ENCODE measurements around the gene VKORC1. TPM values are rescaled to one million over a fixed set of nuclear protein-coding genes. Genes with fewer than 3 reads are reported as not detected.

Gene VKORC1
- total RNA-seq, 1 donor from 2014 or later: 72.7 TPM

- Histone ChIP-seq H3K4me1 (peaks cover 48% of the 10 kb centered on the region), H3K36me3 (peaks cover 40% of the 10 kb centered on the region), H3K4me3 (no peak overlapping the region), H3K27ac (peak overlapping the region; percentile 96), H3K9me3 (no peaks in the 10 kb centered on the region), H3K27me3 (no peaks in the 10 kb centered on the region)
- ATAC-seq (no peak), DNase-seq (peak; percentile 68)
- intact Hi-C loops (cut with DNase I): no loop called here
- TF ChIP-seq, protein P1, sequence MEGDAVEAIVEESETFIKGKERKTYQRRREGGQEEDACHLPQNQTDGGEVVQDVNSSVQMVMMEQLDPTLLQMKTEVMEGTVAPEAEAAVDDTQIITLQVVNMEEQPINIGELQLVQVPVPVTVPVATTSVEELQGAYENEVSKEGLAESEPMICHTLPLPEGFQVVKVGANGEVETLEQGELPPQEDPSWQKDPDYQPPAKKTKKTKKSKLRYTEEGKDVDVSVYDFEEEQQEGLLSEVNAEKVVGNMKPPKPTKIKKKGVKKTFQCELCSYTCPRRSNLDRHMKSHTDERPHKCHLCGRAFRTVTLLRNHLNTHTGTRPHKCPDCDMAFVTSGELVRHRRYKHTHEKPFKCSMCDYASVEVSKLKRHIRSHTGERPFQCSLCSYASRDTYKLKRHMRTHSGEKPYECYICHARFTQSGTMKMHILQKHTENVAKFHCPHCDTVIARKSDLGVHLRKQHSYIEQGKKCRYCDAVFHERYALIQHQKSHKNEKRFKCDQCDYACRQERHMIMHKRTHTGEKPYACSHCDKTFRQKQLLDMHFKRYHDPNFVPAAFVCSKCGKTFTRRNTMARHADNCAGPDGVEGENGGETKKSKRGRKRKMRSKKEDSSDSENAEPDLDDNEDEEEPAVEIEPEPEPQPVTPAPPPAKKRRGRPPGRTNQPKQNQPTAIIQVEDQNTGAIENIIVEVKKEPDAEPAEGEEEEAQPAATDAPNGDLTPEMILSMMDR (IDR thresholded peaks at IDR 0.05): no peak
Observed at GRCh38 chr16:31131416-31131815, 36.8 kb upstream of the VKORC1 start.

DNA sequence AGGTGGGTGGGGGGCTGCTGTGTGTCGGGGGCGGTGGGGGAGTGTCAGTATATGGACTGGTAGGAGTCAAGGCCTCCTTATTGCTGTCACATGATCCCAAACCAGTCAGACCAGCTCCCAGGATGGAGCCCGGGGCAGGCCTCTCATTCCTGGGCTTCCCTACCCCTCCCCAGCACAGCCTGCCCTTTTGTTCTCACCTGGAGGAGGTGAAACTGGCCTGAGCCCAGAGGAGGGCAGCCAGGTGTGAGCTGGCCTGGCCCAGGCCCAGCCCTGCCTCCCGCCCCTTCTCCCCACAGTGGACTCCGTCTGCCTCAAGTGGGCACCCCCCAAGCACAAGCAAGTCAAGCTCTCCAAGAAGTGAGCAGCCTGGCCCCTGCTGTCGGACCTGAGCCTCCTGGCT is 36.3 kb upstream of the VKORC1 start:
- ATAC-seq (peak; percentile 69), DNase-seq (peak; percentile 94)
- Histone ChIP-seq H3K4me1 (peaks cover 48% of the 10 kb centered on the region), H3K27me3 (no peaks in the 10 kb centered on the region), H3K4me3 (no peak overlapping the region), H3K27ac (peak overlapping the region; percentile 96), H3K36me3 (peaks cover 40% of the 10 kb centered on the region), H3K9me3 (no peaks in the 10 kb centered on the region)
- intact Hi-C loops (cut with DNase I): no loop called here
- TF ChIP-seq, protein P1 (IDR thresholded peaks at IDR 0.05): no peak

- Histone ChIP-seq H3K27ac (peak overlapping the region; percentile 96), H3K4me1 (peaks cover 48% of the 10 kb centered on the region), H3K36me3 (peaks cover 40% of the 10 kb centered on the region), H3K4me3 (peak overlapping the region; percentile 21), H3K27me3 (no peaks in the 10 kb centered on the region), H3K9me3 (no peaks in the 10 kb centered on the region)
- TF ChIP-seq, protein P1 (IDR thresholded peaks at IDR 0.05): no peak
- DNase-seq (peak; percentile 77), ATAC-seq (peak; percentile 0)
- intact Hi-C loops (cut with DNase I): no loop called here
Observed at GRCh38 chr16:31130336-31130891, 35.8 kb upstream of the VKORC1 start.

DNA sequence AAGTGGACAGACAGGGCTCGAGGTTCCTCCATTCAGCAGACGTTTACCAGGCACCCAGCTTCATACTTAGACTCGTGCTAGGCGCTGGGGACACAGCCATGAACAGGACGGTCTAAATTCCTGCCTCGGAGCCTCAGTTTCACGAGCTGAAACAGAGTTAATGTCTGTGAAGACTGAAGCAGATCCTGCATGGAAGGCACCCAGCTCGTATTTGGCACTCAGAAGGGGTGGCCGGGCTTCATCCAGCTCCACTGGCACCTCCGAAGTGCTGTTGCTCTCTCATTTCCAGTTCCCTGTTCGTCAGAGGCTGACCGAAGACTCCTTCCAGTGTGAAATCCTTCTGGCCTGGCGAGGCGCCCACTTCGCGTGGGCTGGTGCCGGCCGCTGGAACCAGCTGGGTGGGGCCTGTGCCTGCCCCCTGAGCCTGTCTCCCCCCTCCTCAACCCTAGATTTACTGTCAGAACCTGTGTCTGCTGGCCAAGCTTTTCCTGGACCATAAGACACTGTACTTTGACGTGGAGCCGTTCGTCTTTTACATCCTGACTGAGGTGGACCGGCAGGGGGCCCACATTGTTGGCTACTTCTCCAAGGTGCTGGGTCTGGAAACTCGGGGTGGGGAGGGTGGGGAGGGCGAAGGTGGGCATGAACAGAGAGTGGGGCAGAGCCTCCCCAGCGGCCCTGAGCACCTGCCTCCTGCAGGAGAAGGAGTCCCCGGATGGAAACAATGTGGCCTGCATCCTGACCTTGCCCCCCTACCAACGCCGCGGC is 35.2 kb upstream of the VKORC1 start:
- no peaks in the 10 kb centered on the region for H3K27me3 ChIP-seq
- ATAC-seq (peak; percentile 32), DNase-seq (peak; percentile 91)
- TF ChIP-seq, protein P1 (IDR thresholded peaks at IDR 0.05): peak; percentile 6
- H3K27ac ChIP-seq: peak overlapping the region; percentile 96
- H3K4me3 ChIP-seq: peak overlapping the region; percentile 21
- H3K9me3 ChIP-seq: no peaks in the 10 kb centered on the region
- intact Hi-C loops (cut with DNase I): no loop called here
- peaks cover 40% of the 10 kb centered on the region for H3K36me3 ChIP-seq
- peaks cover 48% of the 10 kb centered on the region for H3K4me1 ChIP-seq

DNA sequence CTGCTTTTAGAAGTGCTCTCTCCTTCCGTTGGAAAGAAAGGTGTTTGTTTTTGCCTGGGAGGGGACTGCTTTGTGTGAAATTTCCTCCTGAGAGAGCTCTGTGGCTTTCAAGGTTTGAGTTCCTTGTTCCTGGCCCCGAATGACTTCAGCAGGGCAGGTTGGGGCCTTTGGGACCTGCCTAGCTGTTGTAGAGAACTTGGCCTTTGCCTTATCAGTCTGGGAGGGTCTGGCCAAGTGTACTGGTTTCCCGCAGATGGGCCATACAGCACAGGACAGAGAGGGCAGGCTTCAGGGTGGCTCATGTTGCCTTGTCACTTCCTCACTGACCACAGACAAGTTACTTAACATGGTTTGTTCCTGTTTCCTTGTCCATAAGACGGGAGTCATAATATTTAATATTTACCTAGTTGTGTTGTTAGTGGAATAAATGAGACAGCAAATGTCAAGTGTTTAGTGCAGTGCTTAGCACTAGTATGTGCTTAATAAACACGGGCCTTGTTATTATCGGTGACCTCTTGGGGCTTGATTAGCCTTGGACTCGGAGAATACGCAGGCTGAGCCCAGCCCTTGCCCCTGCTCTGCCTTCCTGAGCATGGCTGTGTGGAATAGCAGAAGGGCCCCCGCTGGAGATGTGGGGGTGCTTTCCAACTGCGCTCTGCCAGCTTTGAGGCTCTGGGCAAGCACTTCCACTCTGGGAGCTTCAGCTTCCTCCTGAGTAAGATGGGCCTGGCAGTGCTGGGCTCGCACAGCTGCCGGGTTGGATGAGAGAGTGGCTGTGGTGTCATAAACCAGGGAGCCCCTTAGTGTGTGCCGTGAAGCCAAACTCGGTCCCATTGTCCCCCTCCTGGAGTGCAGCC is 34.3 kb upstream of the VKORC1 start:
- Histone ChIP-seq H3K9me3 (no peaks in the 10 kb centered on the region), H3K36me3 (peaks cover 45% of the 10 kb centered on the region), H3K27ac (peak overlapping the region; percentile 96), H3K4me3 (no peak overlapping the region), H3K4me1 (peaks cover 42% of the 10 kb centered on the region), H3K27me3 (no peaks in the 10 kb centered on the region)
- intact Hi-C loops (cut with DNase I): no loop called here
- DNase-seq: peak; percentile 84
- TF ChIP-seq, protein P1 (IDR thresholded peaks at IDR 0.05): no peak
- ATAC-seq: peak; percentile 77
